ENCODE results near the gene TBX3.

Gene TBX3

GRCh38 chr12:114691196-114691595 lies 7.2 kb upstream of the TBX3 start:
- H3K4me3 ChIP-seq (ENCODE audit: low read depth, low read length): no peak overlapping the region
- TF ChIP-seq CTCF (IDR thresholded peaks at IDR 0.05; ENCODE audit: low read depth, low read length): no peak

GRCh38 chr12:114690267-114691135 lies 6.5 kb upstream of the TBX3 start:
- no peak for TF ChIP-seq CTCF (IDR thresholded peaks at IDR 0.05; ENCODE audit: low read depth, low read length)
- H3K4me3 ChIP-seq (ENCODE audit: low read depth, low read length): no peak overlapping the region

- H3K4me3 ChIP-seq (ENCODE audit: low read depth, low read length): no peak overlapping the region
- no peak for TF ChIP-seq CTCF (IDR thresholded peaks at IDR 0.05; ENCODE audit: low read depth, low read length)
Measured at GRCh38 chr12:114689075-114689994, 5.4 kb upstream of the TBX3 start.

DNA sequence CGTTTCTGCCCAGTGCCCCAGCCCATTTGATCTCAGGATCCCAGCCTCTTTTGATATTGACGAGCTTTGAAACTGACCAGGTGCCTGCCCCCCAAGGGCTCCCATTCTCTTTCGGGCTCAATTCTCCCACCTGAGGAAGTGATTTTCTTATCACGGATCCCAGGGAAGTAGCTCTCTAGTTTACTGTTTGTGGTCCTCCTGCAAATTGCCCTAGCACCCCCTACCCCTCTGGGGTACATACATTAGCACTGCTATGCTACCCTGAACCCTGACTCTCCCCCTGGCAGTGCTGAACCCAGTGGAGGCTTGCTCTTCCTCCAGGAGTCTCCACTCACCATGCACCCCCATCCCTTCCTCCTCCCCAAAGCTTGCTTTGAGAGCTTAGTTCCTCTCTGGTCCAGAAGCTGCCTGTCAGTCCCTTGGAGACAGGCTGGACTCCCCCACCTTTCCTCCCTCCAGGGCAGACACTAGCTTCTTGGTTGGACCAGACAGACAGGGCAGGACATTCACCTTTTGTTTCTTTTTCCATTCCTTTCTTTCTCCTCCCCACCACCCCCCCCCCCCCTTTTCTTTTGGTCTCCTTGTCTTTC lies 4.4 kb upstream of the TBX3 start:
- no peak overlapping the region for H3K4me3 ChIP-seq (ENCODE audit: low read depth, low read length)
- no peak for TF ChIP-seq CTCF (IDR thresholded peaks at IDR 0.05; ENCODE audit: low read depth, low read length)

DNA sequence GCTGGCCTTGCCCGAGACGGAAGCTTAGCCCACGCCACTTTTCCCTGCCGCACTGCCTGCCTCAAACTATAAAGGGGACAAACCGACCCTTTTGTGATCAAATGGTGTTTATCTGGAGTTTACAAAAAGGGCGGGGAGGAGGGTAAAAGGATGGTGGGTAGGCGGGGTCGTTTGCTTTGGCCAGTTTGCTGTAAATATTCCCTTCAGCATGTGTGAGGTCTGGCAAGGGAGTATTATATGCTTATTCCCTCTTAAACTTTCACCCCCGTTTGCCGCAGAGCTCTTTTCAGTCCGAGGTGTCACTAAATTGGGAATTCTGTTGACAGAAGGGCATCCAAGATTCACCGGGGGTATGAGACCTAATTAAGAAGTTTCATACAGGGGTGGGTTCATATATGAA lies 3.8 kb upstream of the TBX3 start:
- no peak overlapping the region for H3K4me3 ChIP-seq (ENCODE audit: low read depth, low read length)
- no peak for TF ChIP-seq CTCF (IDR thresholded peaks at IDR 0.05; ENCODE audit: low read depth, low read length)

GRCh38 chr12:114686773-114687500 lies 3.0 kb upstream of the TBX3 start:
- TF ChIP-seq CTCF (IDR thresholded peaks at IDR 0.05; ENCODE audit: low read depth, low read length): no peak
- H3K4me3 ChIP-seq (ENCODE audit: low read depth, low read length): no peak overlapping the region

Measured in WI38 (cell line).